ENCODE measurements around the gene ZKSCAN7.
"Not testable (repeated sequence)": the region's sequence is repeated elsewhere in the genome, so short reads cannot be mapped to it uniquely, and the experiment has no call there.

The ZKSCAN7 gene

DNA sequence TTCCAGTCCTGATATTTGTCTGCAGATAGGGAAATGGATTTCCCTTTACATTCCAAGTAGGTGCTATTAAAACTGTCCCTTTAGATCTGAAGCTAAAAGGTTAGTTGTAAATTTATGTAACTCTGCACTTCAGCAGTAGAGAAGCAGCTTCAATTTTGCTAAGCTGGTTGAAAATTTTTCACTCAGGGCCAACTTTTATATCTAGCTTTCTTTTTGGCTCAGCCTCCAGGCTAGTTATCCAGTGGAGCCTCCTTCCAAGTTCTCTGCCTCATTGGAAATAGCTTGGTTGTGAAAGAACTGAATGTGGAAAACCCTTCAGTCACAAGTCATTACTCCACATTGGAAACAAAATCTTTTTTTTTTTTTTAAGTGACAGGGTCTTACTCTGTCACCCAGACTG, 21.6 kb downstream of the ZKSCAN7 start:
- H3K4me3 ChIP-seq (ENCODE audit: low read depth in 1 of 2, low read length in 2 of 2) = no peak overlapping the region
- H3K4me1 ChIP-seq (ENCODE audit: insufficient read depth, low read length) = no peaks in the 10 kb centered on the region
- no peaks in the 10 kb centered on the region for H3K9me3 ChIP-seq (ENCODE audit: low read length)
- no peaks in the 10 kb centered on the region for H3K36me3 ChIP-seq (ENCODE audit: insufficient read depth, low read length)
- H3K27ac ChIP-seq (ENCODE audit: low read depth, low read length) = no peak overlapping the region
- peaks cover 0 to 1% of the 10 kb centered on the region in 2 donors for H3K27me3 ChIP-seq (ENCODE audit: control insufficient read depth in 1 of 2, insufficient read depth in 2 of 2, low read length in 2 of 2)
- no peak overlapping the region for H3K9ac ChIP-seq (ENCODE audit: low read length)

DNA sequence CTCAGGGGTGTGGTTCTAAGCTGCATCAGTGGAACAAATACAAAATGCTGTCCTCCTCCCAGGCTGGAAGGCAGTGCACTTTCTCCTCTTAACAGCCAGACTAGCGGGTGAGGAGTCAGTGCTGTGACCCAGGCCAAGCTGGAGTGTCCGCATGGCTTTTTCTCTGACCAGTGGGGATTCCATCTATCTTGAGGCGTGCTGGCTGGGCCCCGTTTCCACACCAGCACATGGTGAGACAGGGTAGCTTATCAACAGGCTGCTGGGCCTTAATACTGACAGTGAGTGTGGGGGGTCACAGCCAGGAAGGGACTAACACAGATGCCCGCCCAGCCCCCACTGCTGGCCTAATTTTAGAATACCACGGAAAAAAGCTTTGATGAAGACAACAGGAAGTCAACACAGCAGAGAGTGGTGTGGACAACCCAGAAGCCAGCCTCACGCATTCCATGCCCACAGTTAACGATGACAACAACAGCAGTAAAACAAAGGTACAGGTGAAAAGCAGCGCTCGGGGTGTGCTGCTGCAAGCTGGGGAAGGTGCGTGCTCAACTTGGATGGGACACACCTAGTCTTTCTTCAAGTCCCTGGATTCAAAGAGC, 22.5 kb downstream of the ZKSCAN7 start:
- H3K27me3 ChIP-seq (ENCODE audit: control insufficient read depth in 1 of 2, insufficient read depth in 2 of 2, low read length in 2 of 2); H3K9me3 ChIP-seq (ENCODE audit: low read length); H3K4me1 ChIP-seq (ENCODE audit: insufficient read depth, low read length); H3K27ac ChIP-seq (ENCODE audit: low read depth, low read length); H3K4me3 ChIP-seq (ENCODE audit: low read depth in 1 of 2, low read length in 2 of 2); H3K9ac ChIP-seq (ENCODE audit: low read length); H3K36me3 ChIP-seq (ENCODE audit: insufficient read depth, low read length): not testable (repeated sequence)

DNA sequence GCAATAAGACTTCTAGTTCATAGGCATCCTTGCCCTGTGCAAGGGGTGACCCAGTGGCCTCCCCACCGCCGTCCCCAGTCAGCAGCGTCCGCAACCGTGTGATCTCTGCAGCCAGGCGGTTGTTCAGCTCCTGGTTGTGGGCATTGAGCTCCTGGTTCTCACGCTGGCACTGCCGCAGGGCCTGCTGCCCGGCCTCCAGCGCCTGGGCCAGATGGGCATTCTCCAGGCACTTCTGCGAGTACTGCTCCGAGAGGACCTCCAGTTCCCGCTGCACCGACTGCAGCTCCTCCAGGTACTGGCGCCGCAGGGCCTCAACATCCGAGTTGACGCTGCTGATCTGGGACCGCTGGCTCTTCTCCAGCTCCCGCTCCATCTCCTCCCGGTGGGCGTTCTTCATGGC, 23.3 kb downstream of the ZKSCAN7 start:
- not testable (repeated sequence) for H3K4me1 ChIP-seq (ENCODE audit: insufficient read depth, low read length); H3K36me3 ChIP-seq (ENCODE audit: insufficient read depth, low read length); H3K4me3 ChIP-seq (ENCODE audit: low read depth in 1 of 2, low read length in 2 of 2); H3K9ac ChIP-seq (ENCODE audit: low read length); H3K9me3 ChIP-seq (ENCODE audit: low read length); H3K27me3 ChIP-seq (ENCODE audit: control insufficient read depth in 1 of 2, insufficient read depth in 2 of 2, low read length in 2 of 2); H3K27ac ChIP-seq (ENCODE audit: low read depth, low read length)

DNA sequence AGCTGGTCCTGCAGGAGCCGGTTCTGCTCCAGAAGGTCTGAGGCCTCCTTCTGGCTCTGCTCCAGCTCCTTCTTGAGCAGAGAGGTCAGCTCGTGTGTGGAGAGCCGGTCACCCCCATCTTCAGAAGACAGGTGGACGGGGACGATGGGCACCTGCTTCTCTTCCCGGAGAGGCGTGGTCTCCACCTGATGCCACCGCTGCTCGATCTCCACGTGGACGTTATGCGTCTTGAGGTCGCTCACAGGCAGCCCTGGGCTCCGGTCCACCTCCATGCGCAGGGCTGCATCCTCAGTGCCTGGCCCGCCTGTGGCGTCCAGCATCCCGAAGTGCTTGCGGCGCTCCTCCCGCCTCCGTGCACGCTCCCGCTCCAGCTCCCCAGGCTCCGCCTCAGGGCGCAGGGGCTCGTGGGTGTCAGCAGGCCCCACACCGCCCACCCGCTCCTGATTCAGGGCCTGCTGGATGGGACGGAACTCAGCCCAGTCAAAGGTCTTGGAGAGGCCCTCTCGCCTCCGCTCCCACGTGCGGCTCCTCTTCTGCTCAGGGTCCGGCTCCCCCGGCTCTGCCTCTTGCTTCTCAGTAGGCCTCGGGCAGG, 24.0 kb downstream of the ZKSCAN7 start:
- H3K4me3 ChIP-seq (ENCODE audit: low read depth in 1 of 2, low read length in 2 of 2); H3K36me3 ChIP-seq (ENCODE audit: insufficient read depth, low read length); H3K4me1 ChIP-seq (ENCODE audit: insufficient read depth, low read length); H3K9ac ChIP-seq (ENCODE audit: low read length); H3K27me3 ChIP-seq (ENCODE audit: control insufficient read depth in 1 of 2, insufficient read depth in 2 of 2, low read length in 2 of 2); H3K9me3 ChIP-seq (ENCODE audit: low read length); H3K27ac ChIP-seq (ENCODE audit: low read depth, low read length): not testable (repeated sequence)

DNA sequence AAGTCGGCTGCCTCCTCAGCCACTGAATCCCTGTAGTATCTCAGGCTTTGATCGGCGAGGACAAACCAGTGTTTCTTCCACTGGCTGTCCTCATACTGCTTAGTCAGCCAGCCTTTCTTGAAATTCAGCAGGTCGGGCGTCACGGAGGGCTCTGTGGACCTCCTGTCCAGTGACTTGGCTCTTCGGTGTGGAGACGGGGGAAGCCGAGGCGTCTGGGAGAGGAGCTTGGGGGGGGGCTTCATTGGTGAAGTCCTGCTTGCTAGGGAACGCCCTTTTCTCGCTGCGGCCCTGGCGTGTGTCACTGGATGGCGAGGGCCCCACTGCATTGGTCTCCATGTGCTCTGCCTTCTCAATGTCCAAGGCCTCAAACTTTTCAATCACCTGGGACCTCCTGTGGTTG, 24.8 kb downstream of the ZKSCAN7 start:
- not testable (repeated sequence) for H3K27me3 ChIP-seq (ENCODE audit: control insufficient read depth in 1 of 2, insufficient read depth in 2 of 2, low read length in 2 of 2); H3K4me1 ChIP-seq (ENCODE audit: insufficient read depth, low read length); H3K9me3 ChIP-seq (ENCODE audit: low read length); H3K27ac ChIP-seq (ENCODE audit: low read depth, low read length); H3K4me3 ChIP-seq (ENCODE audit: low read depth in 1 of 2, low read length in 2 of 2); H3K36me3 ChIP-seq (ENCODE audit: insufficient read depth, low read length); H3K9ac ChIP-seq (ENCODE audit: low read length)

DNA sequence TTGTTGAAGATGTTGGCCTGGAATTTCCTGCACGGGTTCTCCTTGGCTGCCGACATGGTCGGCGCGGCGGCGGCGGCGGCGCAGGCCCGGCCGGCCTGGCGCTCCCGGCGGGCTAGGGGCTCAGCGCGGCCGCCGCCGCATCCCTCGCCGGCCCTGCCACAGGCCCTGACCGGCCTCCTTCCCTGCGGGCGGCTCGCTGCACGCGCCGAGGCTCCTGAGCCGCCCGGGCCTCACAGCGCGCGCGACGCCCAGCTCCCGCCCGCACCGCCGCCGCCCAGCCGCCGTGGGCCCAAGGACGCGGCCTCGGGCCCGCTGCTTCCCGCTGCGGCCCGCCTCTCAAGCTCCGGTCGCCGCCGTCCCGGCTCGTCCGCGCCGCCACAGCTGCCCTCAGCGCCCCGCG, 26.0 kb downstream of the ZKSCAN7 start:
- H3K27ac ChIP-seq (ENCODE audit: low read depth, low read length); H3K9me3 ChIP-seq (ENCODE audit: low read length); H3K4me3 ChIP-seq (ENCODE audit: low read depth in 1 of 2, low read length in 2 of 2); H3K36me3 ChIP-seq (ENCODE audit: insufficient read depth, low read length); H3K27me3 ChIP-seq (ENCODE audit: control insufficient read depth in 1 of 2, insufficient read depth in 2 of 2, low read length in 2 of 2); H3K9ac ChIP-seq (ENCODE audit: low read length): not testable (repeated sequence)
- H3K4me1 ChIP-seq (ENCODE audit: insufficient read depth, low read length) = peaks cover 15% of the 10 kb centered on the region

DNA sequence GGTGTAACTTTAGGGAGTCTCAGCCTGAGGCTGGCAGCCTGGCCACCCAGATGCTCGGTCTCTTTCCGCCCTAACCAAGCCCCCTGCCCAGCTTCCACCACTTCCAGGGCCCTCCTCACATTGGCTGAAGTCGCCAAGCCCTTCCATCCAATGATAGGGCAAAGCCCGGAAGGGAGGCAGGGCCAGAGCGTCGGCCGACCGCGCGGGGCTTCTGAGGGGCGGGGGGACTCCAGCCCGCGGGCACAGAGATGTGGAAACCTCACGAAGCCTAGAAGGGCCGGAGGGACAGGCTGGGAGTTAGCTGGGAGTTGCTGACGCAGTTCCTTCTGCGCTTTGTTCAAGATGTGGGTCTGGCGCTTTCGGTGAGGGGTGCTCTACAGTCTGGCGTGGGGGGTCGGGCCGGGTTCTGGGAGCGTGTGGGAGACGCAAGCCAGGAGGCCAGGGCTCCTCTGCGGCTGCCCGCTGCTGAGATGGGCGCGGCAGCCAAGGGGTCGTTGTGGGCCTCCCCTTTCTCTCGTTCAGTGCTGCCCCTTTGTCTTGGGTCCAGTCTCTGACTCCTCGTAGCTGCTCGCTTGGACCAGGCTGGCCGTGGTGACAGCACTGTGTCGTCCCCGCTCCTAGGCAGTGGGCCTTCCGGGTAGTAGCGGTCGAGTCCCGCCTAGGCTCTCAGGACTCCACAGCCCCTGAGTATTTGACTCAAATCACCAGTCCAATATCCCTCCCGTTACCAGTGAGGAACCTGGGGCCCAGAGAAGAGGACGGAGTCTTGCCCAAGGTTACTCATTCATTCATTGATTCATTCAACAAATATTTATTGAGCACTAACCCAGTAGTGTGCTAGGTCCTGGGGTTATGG, 29.9 kb downstream of the ZKSCAN7 start, which contains the start of gene ZNF660:
TSS of gene ZNF660 (plus strand) at position 319 of the 856 bp plus-strand sequence. CDS start 9,230 bp downstream, outside the sequence.
- peak within 1 kb of the TSS; percentile 57 for H3K27ac ChIP-seq (ENCODE audit: low read depth, low read length)
- H3K4me1 ChIP-seq (ENCODE audit: insufficient read depth, low read length) = peaks cover 15% of the 10 kb centered on the region
- peaks cover 18% of the 10 kb centered on the region for H3K36me3 ChIP-seq (ENCODE audit: insufficient read depth, low read length)
- H3K9me3 ChIP-seq (ENCODE audit: low read length) = no peaks in the 10 kb centered on the region
- H3K27me3 ChIP-seq (ENCODE audit: control insufficient read depth in 1 of 2, insufficient read depth in 2 of 2, low read length in 2 of 2) = peaks cover 0 to 4% of the 10 kb centered on the region in 2 donors
- peak within 1 kb of the TSS; percentile 87 for H3K9ac ChIP-seq (ENCODE audit: low read length)
- peak within 1 kb of the TSS; percentile 62 to 78 for H3K4me3 ChIP-seq (ENCODE audit: low read depth in 1 of 2, low read length in 2 of 2)

DNA sequence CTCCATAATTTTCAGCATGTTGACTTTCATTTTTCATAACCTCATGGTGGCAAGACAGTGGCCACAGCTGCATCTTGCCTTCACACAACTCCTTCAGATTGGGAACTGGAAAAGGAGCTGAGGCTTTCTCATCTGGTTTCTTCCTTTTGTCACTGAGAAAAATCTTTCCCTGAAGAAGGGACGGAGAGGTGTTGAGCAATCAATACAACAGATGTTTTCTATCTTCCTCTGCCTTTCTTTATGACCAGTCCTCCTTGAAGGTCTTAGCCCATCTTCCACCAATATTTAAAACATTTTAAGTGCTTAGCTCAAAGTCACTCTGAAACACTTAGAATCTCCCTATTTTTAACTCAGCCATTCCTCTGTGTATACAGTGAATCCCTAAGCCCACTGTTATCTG, 41.6 kb downstream of the ZKSCAN7 start:
- no peak overlapping the region for H3K27ac ChIP-seq (ENCODE audit: low read depth, low read length)
- H3K36me3 ChIP-seq (ENCODE audit: insufficient read depth, low read length) = peaks cover 16% of the 10 kb centered on the region
- H3K9ac ChIP-seq (ENCODE audit: low read length) = no peak overlapping the region
- H3K27me3 ChIP-seq (ENCODE audit: control insufficient read depth in 1 of 2, insufficient read depth in 2 of 2, low read length in 2 of 2) = no peaks in the 10 kb centered on the region
- H3K4me1 ChIP-seq (ENCODE audit: insufficient read depth, low read length) = no peaks in the 10 kb centered on the region
- peaks cover 30% of the 10 kb centered on the region for H3K9me3 ChIP-seq (ENCODE audit: low read length)
- H3K4me3 ChIP-seq (ENCODE audit: low read depth in 1 of 2, low read length in 2 of 2) = no peak overlapping the region

DNA sequence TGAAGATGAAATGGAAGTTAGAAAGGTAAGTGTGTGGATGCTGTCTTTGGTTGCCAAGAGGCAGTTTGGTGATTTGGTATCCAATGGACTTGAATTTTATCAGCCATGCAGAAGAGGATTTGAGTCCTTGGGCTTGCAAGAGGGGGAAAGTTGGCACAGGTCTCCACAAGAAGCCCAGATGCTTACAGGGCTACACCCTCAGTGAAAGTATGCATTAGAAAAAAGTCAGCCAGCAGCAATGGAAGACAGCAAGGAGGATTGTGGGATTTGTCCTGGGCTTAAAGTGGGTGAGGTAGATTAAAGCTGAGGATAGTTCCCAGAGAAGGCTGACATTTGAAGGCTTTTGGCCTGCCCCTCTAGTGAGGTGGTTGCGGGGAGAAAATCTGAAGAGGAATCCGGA, 46.8 kb downstream of the ZKSCAN7 start:
- Histone ChIP-seq H3K4me3 (ENCODE audit: low read depth in 1 of 2, low read length in 2 of 2) (no peak overlapping the region), H3K9ac (ENCODE audit: low read length) (no peak overlapping the region), H3K36me3 (ENCODE audit: insufficient read depth, low read length) (no peaks in the 10 kb centered on the region), H3K4me1 (ENCODE audit: insufficient read depth, low read length) (no peaks in the 10 kb centered on the region), H3K9me3 (ENCODE audit: low read length) (peaks cover 5% of the 10 kb centered on the region), H3K27me3 (ENCODE audit: control insufficient read depth in 1 of 2, insufficient read depth in 2 of 2, low read length in 2 of 2) (no peaks in the 10 kb centered on the region), H3K27ac (ENCODE audit: low read depth, low read length) (no peak overlapping the region)

DNA sequence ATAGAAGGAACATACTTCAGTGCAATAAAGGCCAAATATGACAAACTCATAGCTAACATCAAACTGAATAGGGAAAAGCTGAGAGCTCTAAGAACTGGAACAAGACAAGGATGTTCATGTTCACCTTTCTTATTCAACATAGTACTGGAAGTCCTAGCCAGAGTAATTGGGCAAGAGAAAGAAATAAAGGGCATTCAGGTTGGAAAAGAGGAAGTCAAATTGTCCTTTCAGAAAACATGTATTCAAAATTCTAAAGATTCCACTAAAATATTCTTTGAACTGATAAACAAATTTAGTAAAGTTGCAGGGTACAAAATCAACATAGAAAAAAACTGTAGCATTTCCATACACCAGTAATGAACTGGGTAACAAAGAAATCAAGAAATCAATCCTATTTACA, 57.7 kb downstream of the ZKSCAN7 start:
- H3K4me1 ChIP-seq (ENCODE audit: insufficient read depth, low read length) = no peaks in the 10 kb centered on the region
- no peaks in the 10 kb centered on the region for H3K27me3 ChIP-seq (ENCODE audit: control insufficient read depth in 1 of 2, insufficient read depth in 2 of 2, low read length in 2 of 2)
- no peaks in the 10 kb centered on the region for H3K36me3 ChIP-seq (ENCODE audit: insufficient read depth, low read length)
- no peaks in the 10 kb centered on the region for H3K9me3 ChIP-seq (ENCODE audit: low read length)
- H3K27ac ChIP-seq (ENCODE audit: low read depth, low read length) = no peak overlapping the region
- no peak overlapping the region for H3K9ac ChIP-seq (ENCODE audit: low read length)
- H3K4me3 ChIP-seq (ENCODE audit: low read depth in 1 of 2, low read length in 2 of 2) = no peak overlapping the region
